ENCODE measurements around the gene SELENOI. TPM values are rescaled to one million over a fixed set of nuclear protein-coding genes. Genes with fewer than 3 reads are reported as not detected.

Gene SELENOI
- total and polyA plus RNA-seq, 10 of the 15 experiments (the other 5 are each of a cell fraction or from before 2014, with no cell fraction given): 5.2 to 31.4 (median 17.4) TPM

GRCh38 chr2:26349690-26350089 is 3.7 kb downstream of the SELENOI start (continued):
- no peak for TF ChIP-seq CUX1 (IDR thresholded peaks at IDR 0.05; ENCODE audit: insufficient replicate concordance, low read depth, low read length)

GRCh38 chr2:26351375-26352090 is 5.6 kb downstream of the SELENOI start:
- H3K4me2 ChIP-seq (ENCODE audit: control insufficient read depth, insufficient read depth): no peak overlapping the region
- RAD21 ChIA-PET (ENCODE audit: unreplicated experiment): no interaction called here
- H3K9ac ChIP-seq (ENCODE audit: control insufficient read depth, insufficient read depth, low read length): no peak overlapping the region
- peaks cover 91% of the 10 kb centered on the region for H3K79me2 ChIP-seq (ENCODE audit: control insufficient read depth, insufficient read depth, low read length)
- in situ Hi-C loops (cut with MboI): no loop called here
- H3K36me3 ChIP-seq (ENCODE audit: control insufficient read depth in 2 of 2, insufficient read depth in 2 of 2, low read length in 1 of 2): peaks cover 0 to 4% of the 10 kb centered on the region in 2 experiments; a peak in 1 of 4 replicates
- CTCF ChIA-PET: no interaction called here
- no peak for ATAC-seq
- H4K20me1 ChIP-seq (ENCODE audit: control insufficient read depth, insufficient read depth): no peaks in the 10 kb centered on the region
- no peak for FAIRE-seq
- H3K27ac ChIP-seq (ENCODE audit: control insufficient read depth, insufficient read depth): no peak overlapping the region
- BruUV-seq (replicated peaks): no TSS peak
- no peak overlapping the region for H2AFZ ChIP-seq (ENCODE audit: control insufficient read depth, low read depth, low read length)
- 0 out of 2 replicates have a peak, but pooled peaks cover 7% of the 10 kb centered on the region for H3K4me1 ChIP-seq (ENCODE audit: control insufficient read depth, insufficient read depth, low read length)
- POLR2A ChIA-PET: no interaction called here
- 98% methylated on average over 10 of the region's 10 CpGs for WGBS (ENCODE audit: insufficient coverage, insufficient replicate concordance, low lambda C conversion rate, missing lambda C conversion rate)
- SMC1A ChIA-PET (ENCODE audit: uncharacterized antibody, unreplicated experiment): no interaction called here
- H3K27me3 ChIP-seq (replicated peaks in 1 of 2; ENCODE audit: control insufficient read depth in 2 of 2, insufficient read depth in 2 of 2, low read length in 1 of 2): no peaks in the 10 kb centered on the region
- intact Hi-C loops (cut with micrococcal nuclease; ENCODE audit: unreplicated experiment): no loop called here
- DNase-seq (ENCODE audit: low read depth, low spot score): no peak
- no peak overlapping the region for H3K4me3 ChIP-seq
- no peaks in the 10 kb centered on the region for H3K9me3 ChIP-seq (replicated peaks; ENCODE audit: control insufficient read depth, insufficient read depth, low read length)
- TF ChIP-seq TCF3 (IDR thresholded peaks at IDR 0.05; ENCODE audit: borderline replicate concordance, insufficient read depth, low read depth, low read length) (no peak), JUNB (IDR thresholded peaks at IDR 0.05) (no peak), ZNF384 (IDR thresholded peaks at IDR 0.05; ENCODE audit: borderline replicate concordance, low read depth, low read length) (no peak), POLR2AphosphoS5 (IDR thresholded peaks at IDR 0.05; ENCODE audit: low read length) (no peak), HDGF (IDR thresholded peaks at IDR 0.05) (no peak), SP1 (IDR thresholded peaks at IDR 0.05; ENCODE audit: low read depth, low read length) (no peak), FOXM1 (IDR thresholded peaks at IDR 0.05; ENCODE audit: low read depth, low read length) (no peak), NFYB (IDR thresholded peaks at IDR 0.05; ENCODE audit: insufficient read depth, low read depth, low read length) (no peak), RBBP5 (conservative IDR thresholded peaks at IDR 0.05) (no peak), PML (IDR thresholded peaks at IDR 0.05; ENCODE audit: low read length) (no peak), ZNF24 (IDR thresholded peaks at IDR 0.05) (no peak)
- TF ChIP-seq, protein P1, sequence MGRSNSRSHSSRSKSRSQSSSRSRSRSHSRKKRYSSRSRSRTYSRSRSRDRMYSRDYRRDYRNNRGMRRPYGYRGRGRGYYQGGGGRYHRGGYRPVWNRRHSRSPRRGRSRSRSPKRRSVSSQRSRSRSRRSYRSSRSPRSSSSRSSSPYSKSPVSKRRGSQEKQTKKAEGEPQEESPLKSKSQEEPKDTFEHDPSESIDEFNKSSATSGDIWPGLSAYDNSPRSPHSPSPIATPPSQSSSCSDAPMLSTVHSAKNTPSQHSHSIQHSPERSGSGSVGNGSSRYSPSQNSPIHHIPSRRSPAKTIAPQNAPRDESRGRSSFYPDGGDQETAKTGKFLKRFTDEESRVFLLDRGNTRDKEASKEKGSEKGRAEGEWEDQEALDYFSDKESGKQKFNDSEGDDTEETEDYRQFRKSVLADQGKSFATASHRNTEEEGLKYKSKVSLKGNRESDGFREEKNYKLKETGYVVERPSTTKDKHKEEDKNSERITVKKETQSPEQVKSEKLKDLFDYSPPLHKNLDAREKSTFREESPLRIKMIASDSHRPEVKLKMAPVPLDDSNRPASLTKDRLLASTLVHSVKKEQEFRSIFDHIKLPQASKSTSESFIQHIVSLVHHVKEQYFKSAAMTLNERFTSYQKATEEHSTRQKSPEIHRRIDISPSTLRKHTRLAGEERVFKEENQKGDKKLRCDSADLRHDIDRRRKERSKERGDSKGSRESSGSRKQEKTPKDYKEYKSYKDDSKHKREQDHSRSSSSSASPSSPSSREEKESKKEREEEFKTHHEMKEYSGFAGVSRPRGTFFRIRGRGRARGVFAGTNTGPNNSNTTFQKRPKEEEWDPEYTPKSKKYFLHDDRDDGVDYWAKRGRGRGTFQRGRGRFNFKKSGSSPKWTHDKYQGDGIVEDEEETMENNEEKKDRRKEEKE (IDR thresholded peaks at IDR 0.05): no peak
- TF ChIP-seq, protein P2, sequence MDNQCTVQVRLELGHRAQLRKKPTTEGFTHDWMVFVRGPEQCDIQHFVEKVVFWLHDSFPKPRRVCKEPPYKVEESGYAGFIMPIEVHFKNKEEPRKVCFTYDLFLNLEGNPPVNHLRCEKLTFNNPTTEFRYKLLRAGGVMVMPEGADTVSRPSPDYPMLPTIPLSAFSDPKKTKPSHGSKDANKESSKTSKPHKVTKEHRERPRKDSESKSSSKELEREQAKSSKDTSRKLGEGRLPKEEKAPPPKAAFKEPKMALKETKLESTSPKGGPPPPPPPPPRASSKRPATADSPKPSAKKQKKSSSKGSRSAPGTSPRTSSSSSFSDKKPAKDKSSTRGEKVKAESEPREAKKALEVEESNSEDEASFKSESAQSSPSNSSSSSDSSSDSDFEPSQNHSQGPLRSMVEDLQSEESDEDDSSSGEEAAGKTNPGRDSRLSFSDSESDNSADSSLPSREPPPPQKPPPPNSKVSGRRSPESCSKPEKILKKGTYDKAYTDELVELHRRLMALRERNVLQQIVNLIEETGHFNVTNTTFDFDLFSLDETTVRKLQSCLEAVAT (IDR thresholded peaks at IDR 0.05): no peak
